Measurements from ENCODE around the gene ANK3. TPM values are rescaled to one million over a fixed set of nuclear protein-coding genes. Genes with fewer than 3 reads are reported as not detected.

ANK3 gene
- total RNA-seq, 1 experiment from 2014 or later = 69.6 TPM

DNA sequence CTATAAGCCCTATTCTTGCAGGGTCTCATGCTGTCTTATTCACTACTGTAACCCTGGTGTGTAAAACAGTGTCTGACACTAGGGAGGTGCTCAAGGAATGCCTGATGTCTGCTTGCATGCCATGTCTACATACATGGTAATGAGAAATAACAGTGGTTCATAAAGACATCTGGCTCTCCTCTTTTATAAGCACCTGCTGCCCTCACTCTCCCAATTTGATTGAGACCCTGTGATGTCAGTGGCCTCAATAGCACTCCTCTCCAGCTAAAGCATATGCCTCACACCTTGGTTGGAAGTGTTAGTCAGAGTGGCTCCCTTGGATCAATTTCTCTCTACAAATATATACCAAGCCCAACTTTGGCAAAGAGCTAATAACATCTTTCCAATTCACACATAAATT lies 30.6 kb downstream of the ANK3 start:
- Mint-ChIP-seq H3K27ac (no peak overlapping the region), H3K4me3 (no peak overlapping the region), H3K36me3 (no peaks in the 10 kb centered on the region), H3K4me1 (peaks cover 18% of the 10 kb centered on the region), H3K27me3 (ENCODE audit: low read depth) (no peaks in the 10 kb centered on the region; the same call in 1 of the 2 replicates), H3K9me3 (no peaks in the 10 kb centered on the region)
- ChIA-PET CTCF (no interaction called here), POLR2A (no interaction called here)
- DNase-seq (ENCODE audit: low spot score) (no peak), ATAC-seq (no peak)
- TF ChIP-seq EMX1 (CRISPR knock-in tag; IDR thresholded peaks at IDR 0.05) (no peak), NR1H2 (CRISPR knock-in tag; IDR thresholded peaks at IDR 0.05) (no peak), ZNF396 (CRISPR knock-in tag; IDR thresholded peaks at IDR 0.05; ENCODE audit: borderline replicate concordance) (no peak), ZNF121 (CRISPR knock-in tag; IDR thresholded peaks at IDR 0.05) (no peak), ZNF416 (CRISPR knock-in tag; IDR thresholded peaks at IDR 0.05) (no peak), RELA (CRISPR knock-in tag; IDR thresholded peaks at IDR 0.05; ENCODE audit: borderline replicate concordance) (no peak), ETV6 (CRISPR knock-in tag; IDR thresholded peaks at IDR 0.05) (no peak), JAZF1 (CRISPR knock-in tag; IDR thresholded peaks at IDR 0.05) (no peak), NFE2L1 (CRISPR knock-in tag; IDR thresholded peaks at IDR 0.05) (no peak), GRHL2 (CRISPR knock-in tag; IDR thresholded peaks at IDR 0.05; ENCODE audit: insufficient replicate concordance, severe bottlenecking) (no peak)
- TF ChIP-seq, protein P1, sequence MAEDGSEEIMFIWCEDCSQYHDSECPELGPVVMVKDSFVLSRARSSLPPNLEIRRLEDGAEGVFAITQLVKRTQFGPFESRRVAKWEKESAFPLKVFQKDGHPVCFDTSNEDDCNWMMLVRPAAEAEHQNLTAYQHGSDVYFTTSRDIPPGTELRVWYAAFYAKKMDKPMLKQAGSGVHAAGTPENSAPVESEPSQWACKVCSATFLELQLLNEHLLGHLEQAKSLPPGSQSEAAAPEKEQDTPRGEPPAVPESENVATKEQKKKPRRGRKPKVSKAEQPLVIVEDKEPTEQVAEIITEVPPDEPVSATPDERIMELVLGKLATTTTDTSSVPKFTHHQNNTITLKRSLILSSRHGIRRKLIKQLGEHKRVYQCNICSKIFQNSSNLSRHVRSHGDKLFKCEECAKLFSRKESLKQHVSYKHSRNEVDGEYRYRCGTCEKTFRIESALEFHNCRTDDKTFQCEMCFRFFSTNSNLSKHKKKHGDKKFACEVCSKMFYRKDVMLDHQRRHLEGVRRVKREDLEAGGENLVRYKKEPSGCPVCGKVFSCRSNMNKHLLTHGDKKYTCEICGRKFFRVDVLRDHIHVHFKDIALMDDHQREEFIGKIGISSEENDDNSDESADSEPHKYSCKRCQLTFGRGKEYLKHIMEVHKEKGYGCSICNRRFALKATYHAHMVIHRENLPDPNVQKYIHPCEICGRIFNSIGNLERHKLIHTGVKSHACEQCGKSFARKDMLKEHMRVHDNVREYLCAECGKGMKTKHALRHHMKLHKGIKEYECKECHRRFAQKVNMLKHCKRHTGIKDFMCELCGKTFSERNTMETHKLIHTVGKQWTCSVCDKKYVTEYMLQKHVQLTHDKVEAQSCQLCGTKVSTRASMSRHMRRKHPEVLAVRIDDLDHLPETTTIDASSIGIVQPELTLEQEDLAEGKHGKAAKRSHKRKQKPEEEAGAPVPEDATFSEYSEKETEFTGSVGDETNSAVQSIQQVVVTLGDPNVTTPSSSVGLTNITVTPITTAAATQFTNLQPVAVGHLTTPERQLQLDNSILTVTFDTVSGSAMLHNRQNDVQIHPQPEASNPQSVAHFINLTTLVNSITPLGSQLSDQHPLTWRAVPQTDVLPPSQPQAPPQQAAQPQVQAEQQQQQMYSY (CRISPR knock-in tag; IDR thresholded peaks at IDR 0.05) = no peak
- TF ChIP-seq, protein P2, sequence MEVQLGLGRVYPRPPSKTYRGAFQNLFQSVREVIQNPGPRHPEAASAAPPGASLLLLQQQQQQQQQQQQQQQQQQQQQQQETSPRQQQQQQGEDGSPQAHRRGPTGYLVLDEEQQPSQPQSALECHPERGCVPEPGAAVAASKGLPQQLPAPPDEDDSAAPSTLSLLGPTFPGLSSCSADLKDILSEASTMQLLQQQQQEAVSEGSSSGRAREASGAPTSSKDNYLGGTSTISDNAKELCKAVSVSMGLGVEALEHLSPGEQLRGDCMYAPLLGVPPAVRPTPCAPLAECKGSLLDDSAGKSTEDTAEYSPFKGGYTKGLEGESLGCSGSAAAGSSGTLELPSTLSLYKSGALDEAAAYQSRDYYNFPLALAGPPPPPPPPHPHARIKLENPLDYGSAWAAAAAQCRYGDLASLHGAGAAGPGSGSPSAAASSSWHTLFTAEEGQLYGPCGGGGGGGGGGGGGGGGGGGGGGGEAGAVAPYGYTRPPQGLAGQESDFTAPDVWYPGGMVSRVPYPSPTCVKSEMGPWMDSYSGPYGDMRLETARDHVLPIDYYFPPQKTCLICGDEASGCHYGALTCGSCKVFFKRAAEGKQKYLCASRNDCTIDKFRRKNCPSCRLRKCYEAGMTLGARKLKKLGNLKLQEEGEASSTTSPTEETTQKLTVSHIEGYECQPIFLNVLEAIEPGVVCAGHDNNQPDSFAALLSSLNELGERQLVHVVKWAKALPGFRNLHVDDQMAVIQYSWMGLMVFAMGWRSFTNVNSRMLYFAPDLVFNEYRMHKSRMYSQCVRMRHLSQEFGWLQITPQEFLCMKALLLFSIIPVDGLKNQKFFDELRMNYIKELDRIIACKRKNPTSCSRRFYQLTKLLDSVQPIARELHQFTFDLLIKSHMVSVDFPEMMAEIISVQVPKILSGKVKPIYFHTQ (CRISPR knock-in tag; IDR thresholded peaks at IDR 0.05) = no peak
- TF ChIP-seq, protein P3, sequence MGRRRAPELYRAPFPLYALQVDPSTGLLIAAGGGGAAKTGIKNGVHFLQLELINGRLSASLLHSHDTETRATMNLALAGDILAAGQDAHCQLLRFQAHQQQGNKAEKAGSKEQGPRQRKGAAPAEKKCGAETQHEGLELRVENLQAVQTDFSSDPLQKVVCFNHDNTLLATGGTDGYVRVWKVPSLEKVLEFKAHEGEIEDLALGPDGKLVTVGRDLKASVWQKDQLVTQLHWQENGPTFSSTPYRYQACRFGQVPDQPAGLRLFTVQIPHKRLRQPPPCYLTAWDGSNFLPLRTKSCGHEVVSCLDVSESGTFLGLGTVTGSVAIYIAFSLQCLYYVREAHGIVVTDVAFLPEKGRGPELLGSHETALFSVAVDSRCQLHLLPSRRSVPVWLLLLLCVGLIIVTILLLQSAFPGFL (CRISPR knock-in tag; IDR thresholded peaks at IDR 0.05; ENCODE audit: borderline replicate concordance) = no peak
- TF ChIP-seq, protein P4, sequence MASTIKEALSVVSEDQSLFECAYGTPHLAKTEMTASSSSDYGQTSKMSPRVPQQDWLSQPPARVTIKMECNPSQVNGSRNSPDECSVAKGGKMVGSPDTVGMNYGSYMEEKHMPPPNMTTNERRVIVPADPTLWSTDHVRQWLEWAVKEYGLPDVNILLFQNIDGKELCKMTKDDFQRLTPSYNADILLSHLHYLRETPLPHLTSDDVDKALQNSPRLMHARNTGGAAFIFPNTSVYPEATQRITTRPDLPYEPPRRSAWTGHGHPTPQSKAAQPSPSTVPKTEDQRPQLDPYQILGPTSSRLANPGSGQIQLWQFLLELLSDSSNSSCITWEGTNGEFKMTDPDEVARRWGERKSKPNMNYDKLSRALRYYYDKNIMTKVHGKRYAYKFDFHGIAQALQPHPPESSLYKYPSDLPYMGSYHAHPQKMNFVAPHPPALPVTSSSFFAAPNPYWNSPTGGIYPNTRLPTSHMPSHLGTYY (CRISPR knock-in tag; IDR thresholded peaks at IDR 0.05) = no peak
- TF ChIP-seq, protein P5, sequence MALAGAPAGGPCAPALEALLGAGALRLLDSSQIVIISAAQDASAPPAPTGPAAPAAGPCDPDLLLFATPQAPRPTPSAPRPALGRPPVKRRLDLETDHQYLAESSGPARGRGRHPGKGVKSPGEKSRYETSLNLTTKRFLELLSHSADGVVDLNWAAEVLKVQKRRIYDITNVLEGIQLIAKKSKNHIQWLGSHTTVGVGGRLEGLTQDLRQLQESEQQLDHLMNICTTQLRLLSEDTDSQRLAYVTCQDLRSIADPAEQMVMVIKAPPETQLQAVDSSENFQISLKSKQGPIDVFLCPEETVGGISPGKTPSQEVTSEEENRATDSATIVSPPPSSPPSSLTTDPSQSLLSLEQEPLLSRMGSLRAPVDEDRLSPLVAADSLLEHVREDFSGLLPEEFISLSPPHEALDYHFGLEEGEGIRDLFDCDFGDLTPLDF (CRISPR knock-in tag; IDR thresholded peaks at IDR 0.05) = no peak
- TF ChIP-seq, protein P6, sequence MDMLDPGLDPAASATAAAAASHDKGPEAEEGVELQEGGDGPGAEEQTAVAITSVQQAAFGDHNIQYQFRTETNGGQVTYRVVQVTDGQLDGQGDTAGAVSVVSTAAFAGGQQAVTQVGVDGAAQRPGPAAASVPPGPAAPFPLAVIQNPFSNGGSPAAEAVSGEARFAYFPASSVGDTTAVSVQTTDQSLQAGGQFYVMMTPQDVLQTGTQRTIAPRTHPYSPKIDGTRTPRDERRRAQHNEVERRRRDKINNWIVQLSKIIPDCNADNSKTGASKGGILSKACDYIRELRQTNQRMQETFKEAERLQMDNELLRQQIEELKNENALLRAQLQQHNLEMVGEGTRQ (CRISPR knock-in tag; IDR thresholded peaks at IDR 0.05) = no peak

Data from WTC11 (cell line).